ENCODE results near the gene KRT28.

Gene KRT28

DNA sequence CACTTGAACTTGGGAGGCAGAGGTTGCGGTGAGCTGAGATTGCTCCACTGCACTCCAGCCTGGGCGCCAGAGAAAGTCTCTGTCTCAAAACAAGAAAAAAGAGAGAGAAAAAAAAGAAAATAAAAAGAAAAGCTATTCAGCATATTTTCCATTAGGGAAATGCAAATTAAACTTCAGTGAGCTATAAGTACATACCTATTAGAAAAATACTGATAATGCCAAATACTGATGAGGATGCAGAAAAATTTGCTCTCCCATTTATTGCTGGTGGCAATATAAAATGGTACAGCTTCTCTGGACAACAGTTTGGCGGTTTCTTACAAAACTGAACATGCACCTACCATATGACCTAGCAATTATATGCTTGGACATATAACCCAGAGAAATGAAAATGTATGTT lies 12.9 kb upstream of the KRT28 start:
- DNase-seq (no peak), ATAC-seq (replicated peaks) (no peak)
- Mint-ChIP-seq H3K4me3 (no peak overlapping the region), H3K27me3 (peaks cover 48 to 61% of the 10 kb centered on the region in 2 donors), H3K9me3 (peaks cover 0 to 5% of the 10 kb centered on the region in 2 donors), H3K27ac (no peak overlapping the region), H3K4me1 (peaks cover 5 to 7% of the 10 kb centered on the region in 2 donors), H3K36me3 (peaks cover 12 to 18% of the 10 kb centered on the region in 2 donors)

DNA sequence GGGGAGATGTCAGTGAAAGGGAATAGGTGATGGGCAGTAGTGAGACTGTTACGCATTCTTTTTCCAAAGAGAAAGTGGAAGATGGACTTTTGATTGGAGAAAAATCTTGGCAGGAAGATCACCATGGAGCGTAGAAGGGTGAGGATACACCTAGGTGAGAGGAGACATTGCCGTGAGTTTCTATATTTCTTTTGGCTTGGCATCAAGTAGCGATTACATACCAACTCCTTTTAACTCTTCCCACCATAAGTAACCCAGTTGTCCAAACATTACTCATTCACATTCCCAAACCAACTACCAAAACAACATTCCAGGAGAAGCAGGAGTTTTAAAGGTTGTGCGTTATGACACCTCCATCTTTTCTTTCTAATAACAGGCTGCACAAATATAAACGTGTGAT lies 10.7 kb upstream of the KRT28 start:
- no peak for DNase-seq
- H3K27ac Mint-ChIP-seq, result no peak overlapping the region
- H3K4me3 Mint-ChIP-seq, result no peak overlapping the region
- H3K27me3 Mint-ChIP-seq, result peaks cover 64 to 82% of the 10 kb centered on the region in 2 donors
- H3K36me3 Mint-ChIP-seq, result peaks cover 3 to 5% of the 10 kb centered on the region in 2 donors
- H3K9me3 Mint-ChIP-seq, result peaks cover 0 to 3% of the 10 kb centered on the region in 2 donors
- H3K4me1 Mint-ChIP-seq, result no peaks in the 10 kb centered on the region
- no peak for ATAC-seq (replicated peaks)

DNA sequence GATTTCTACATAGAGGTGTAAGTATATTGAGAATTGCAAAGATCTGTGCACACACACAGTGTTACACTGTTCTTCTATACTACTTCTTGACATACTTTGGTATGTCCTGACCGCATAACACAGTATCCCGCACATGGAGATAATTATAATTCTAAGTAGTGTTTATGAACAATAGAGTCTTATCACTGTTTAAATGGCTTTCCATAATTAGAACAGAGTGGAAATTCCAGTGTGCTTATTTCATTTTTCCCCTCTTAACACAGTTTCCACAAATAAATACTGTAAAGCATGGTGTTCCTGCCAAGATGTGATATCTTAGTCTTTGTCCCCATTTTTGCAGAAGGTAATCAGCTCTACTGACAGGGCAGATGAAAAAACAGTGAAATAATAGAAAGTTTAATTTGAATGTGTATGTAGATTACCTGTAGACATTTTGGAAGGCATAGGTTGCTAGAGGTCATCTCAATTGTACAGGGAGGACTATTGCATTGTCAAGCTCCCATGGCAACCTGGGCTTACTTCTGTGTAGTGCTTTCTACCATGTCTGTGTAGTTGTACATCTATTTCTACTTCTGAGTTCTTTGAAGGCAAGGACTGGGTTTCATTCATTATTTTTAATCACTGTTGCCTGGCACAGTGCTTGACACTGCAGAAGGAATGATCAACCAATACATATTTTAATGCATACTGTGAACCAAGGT lies 10.1 kb upstream of the KRT28 start:
- DNase-seq, result no peak
- ATAC-seq (replicated peaks), result no peak
- Mint-ChIP-seq H3K9me3 (peaks cover 0 to 3% of the 10 kb centered on the region in 2 donors), H3K27ac (no peak overlapping the region), H3K4me3 (no peak overlapping the region), H3K27me3 (peaks cover 70 to 88% of the 10 kb centered on the region in 2 donors), H3K36me3 (peaks cover 3 to 5% of the 10 kb centered on the region in 2 donors), H3K4me1 (no peaks in the 10 kb centered on the region)

DNA sequence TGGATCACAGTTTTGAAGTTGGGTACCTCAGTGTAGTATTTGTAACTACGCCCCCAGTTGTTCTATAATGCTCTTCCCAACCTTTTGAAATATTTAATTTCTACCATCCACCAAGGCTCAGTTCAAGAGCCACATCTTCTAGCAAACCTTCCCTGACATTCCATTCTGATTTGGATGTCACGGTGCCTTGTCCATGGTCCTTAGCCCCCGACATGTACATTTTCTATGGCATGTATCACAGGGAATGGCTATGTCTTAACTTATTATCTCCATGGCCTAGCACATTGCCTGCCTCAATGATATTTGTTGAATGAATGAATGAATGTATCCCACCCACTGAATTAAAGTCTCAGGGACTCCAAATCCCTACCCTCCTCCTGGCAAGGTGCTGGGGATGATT lies 6.4 kb upstream of the KRT28 start:
- H3K27me3 Mint-ChIP-seq, result peaks cover 46 to 63% of the 10 kb centered on the region in 2 donors
- H3K36me3 Mint-ChIP-seq, result no peaks in the 10 kb centered on the region
- DNase-seq, result no peak
- no peak overlapping the region for H3K4me3 Mint-ChIP-seq
- ATAC-seq (replicated peaks), result no peak
- no peaks in the 10 kb centered on the region for H3K9me3 Mint-ChIP-seq
- peaks cover 0 to 2% of the 10 kb centered on the region in 2 donors for H3K4me1 Mint-ChIP-seq
- no peak overlapping the region for H3K27ac Mint-ChIP-seq

DNA sequence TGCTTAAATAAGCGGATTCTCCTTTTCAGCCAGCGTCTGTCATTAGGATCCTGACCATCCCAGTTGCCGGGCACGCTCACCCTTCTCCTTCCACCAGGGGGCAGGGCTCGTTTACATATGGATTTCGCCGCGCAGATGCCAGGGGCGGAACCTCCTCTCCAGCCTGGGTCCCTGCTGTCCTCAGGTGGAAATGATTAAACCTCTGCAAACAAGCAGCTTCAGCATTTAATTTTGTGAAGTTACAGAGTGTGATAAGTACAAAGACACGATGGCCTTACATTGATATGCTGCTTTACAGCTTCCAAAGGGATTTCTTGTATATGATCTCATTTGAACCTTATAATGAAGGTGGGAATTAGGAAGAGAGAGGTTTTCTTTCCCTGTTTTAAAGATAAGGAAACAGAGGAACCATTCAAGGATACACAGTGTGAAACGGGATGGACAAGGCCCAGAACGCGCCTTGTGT lies 3.9 kb upstream of the KRT28 start:
- no peaks in the 10 kb centered on the region for H3K9me3 Mint-ChIP-seq
- H3K27ac Mint-ChIP-seq, result no peak overlapping the region
- H3K36me3 Mint-ChIP-seq, result no peaks in the 10 kb centered on the region
- no peak overlapping the region for H3K4me3 Mint-ChIP-seq
- peaks cover 0 to 2% of the 10 kb centered on the region in 2 donors for H3K4me1 Mint-ChIP-seq
- H3K27me3 Mint-ChIP-seq, result peaks cover 36 to 45% of the 10 kb centered on the region in 2 donors
- ATAC-seq (replicated peaks) (peak; percentile 92 to 97), DNase-seq (peak; percentile 59)

DNA sequence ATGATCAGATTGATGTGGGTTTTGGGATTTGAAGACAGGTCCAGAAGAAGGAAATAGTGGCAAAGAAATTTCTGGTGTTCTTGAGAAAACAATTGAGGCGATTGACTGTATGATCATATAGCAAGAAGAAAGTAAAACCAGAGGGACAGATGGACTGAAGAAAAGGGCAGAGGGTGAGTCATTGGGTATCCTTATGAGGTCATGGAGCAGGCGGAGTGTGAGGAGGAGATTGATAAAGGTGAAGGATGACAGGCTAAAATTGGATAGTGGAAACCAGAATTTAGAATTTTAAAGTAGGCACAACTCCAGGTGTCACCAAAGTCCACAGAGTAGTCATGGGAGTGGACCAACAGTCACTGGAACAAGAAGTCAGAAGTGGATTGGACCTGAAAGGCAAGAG lies 1.4 kb upstream of the KRT28 start:
- Mint-ChIP-seq H3K4me1 (peaks cover 0 to 2% of the 10 kb centered on the region in 2 donors), H3K36me3 (no peaks in the 10 kb centered on the region), H3K9me3 (no peaks in the 10 kb centered on the region), H3K27me3 (peaks cover 26 to 27% of the 10 kb centered on the region in 2 donors), H3K27ac (no peak overlapping the region), H3K4me3 (no peak overlapping the region)
- ATAC-seq (replicated peaks), result no peak
- no peak for DNase-seq

DNA sequence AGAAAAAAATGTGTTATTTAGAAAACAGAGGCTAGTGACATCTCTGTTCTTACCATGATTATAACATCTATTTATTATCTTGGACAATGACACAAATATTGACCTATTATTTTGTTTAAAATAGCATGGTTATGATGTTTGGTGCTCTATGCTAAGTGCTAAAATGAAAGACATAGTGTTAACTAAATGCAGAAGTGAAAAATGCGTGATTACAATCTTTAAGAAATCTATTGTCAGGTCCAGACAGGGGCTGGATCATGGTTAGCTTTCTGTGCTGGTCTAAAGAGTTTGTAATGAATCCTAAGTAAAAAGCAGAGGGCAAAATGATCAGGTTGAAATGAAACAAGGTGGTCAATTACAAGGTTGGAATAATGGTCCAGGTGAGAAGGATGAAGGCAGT lies 622 bp upstream of the KRT28 start:
- H3K4me1 Mint-ChIP-seq, result peaks cover 0 to 2% of the 10 kb centered on the region in 2 donors
- peaks cover 28 to 30% of the 10 kb centered on the region in 2 donors for H3K27me3 Mint-ChIP-seq
- no peaks in the 10 kb centered on the region for H3K36me3 Mint-ChIP-seq
- H3K9me3 Mint-ChIP-seq, result no peaks in the 10 kb centered on the region
- no peak overlapping the region for H3K27ac Mint-ChIP-seq
- no peak overlapping the region for H3K4me3 Mint-ChIP-seq
- no peak for ATAC-seq (replicated peaks)
- DNase-seq, result no peak

DNA sequence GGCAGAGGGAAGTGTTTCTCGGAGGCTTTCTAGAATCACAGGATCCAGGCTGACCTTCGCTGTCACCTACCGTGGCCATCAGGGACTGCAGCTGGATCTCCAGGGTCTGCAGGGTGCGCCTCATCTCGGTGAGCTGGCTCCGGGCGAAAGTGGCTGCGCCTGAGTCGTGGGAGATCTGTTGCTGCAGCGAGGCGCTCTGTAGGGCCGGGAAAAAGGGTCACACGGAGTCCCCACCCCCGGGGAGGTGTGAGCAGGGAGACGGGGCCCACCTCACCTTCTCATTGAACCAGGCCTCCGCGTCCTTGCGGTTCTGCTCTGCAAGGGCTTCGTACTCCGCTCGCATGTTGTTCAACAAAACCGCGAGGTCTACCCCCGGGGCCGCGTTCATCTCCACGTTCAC lies 2.9 kb downstream of the KRT28 start:
- ATAC-seq (replicated peaks), result no peak
- Mint-ChIP-seq H3K36me3 (no peaks in the 10 kb centered on the region), H3K27ac (no peak overlapping the region), H3K9me3 (no peaks in the 10 kb centered on the region), H3K27me3 (peaks cover 36 to 37% of the 10 kb centered on the region in 2 donors), H3K4me3 (no peak overlapping the region), H3K4me1 (no peaks in the 10 kb centered on the region)
- no peak for DNase-seq

DNA sequence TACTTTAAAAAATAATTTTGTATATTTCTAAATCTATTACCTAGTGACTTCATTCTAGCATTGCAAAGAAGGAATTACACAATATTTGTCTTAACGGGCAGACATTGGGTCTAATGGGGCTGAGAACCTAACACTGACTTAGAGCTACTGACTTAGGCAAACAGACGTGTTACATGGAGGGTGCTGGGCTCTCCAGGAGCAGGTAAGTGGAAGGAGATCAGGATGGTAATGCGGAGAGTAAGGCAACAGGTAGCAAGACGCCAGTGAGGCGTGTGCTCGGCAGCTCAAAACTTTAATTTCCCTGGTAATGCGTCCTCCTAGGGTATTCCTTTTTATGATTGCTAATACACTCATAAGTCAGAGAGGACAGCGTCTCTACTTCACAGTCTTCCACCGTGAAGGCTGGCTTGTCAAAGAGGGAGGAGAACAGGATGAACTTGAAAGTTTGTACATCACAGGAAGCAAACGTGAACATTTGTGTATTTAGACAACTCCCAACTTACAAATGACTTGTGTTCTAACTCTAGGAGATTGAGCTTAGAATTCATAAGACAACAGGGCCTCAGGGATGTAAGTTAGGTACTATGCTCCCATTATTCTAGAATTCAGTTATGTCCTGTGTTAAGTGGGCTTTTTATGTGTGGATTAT lies 4.6 kb downstream of the KRT28 start:
- H3K27me3 Mint-ChIP-seq, result peaks cover 36 to 37% of the 10 kb centered on the region in 2 donors
- no peak overlapping the region for H3K4me3 Mint-ChIP-seq
- H3K36me3 Mint-ChIP-seq, result no peaks in the 10 kb centered on the region

DNA sequence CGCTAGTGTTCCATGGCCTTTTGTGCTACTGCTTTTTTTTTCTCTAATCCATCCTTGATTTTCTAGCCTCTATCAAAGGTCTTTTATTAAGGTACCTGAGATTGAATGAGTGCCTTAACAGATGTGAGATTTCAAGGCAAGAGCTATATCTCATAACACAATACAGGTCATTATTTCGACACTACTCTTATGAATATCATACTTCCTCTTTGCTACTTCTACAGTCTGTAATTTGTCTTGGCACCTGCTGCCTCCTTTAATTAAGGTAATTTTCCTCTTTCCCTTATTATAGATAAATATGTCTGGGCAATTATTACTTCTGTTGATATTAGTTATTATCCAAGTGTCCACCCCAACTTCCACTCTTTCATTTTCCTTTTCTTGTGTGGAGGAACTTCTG lies 5.3 kb downstream of the KRT28 start:
- no peak overlapping the region for H3K4me3 Mint-ChIP-seq
- no peaks in the 10 kb centered on the region for H3K4me1 Mint-ChIP-seq
- no peaks in the 10 kb centered on the region for H3K36me3 Mint-ChIP-seq

More for the DNA sequence above, 4.6 kb downstream of the KRT28 start:
- Mint-ChIP-seq H3K9me3 (no peaks in the 10 kb centered on the region), H3K27ac (no peak overlapping the region), H3K4me1 (no peaks in the 10 kb centered on the region)
- no peak for ATAC-seq (replicated peaks)
- DNase-seq, result no peak

DNA sequence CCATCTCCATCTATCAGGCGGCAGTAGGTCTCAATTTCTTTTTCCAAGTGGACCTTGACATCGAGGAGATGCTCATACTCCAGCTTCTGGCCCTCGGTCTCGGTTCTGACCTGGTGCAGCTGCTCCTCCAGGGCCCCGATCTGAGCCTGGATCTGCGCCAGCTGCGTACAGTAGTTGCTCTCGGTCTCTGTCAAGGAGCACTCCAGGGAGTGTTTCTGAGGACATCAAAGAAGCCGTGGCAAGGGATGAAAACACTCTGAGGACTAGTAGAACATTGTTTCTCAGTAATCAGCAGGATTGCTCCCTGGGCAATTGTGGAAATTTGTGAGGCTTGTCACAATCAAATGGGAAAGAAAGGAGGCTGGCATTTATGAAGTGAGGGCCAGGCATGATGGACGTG lies 5.9 kb downstream of the KRT28 start:
- peaks cover 33 to 36% of the 10 kb centered on the region in 2 donors for H3K27me3 Mint-ChIP-seq
- DNase-seq, result no peak
- no peak overlapping the region for H3K4me3 Mint-ChIP-seq
- no peaks in the 10 kb centered on the region for H3K9me3 Mint-ChIP-seq
- H3K27ac Mint-ChIP-seq, result no peak overlapping the region
- H3K4me1 Mint-ChIP-seq, result no peaks in the 10 kb centered on the region
- no peak for ATAC-seq (replicated peaks)
- no peaks in the 10 kb centered on the region for H3K36me3 Mint-ChIP-seq

More for the DNA sequence above, 5.3 kb downstream of the KRT28 start:
- no peaks in the 10 kb centered on the region for H3K9me3 Mint-ChIP-seq
- DNase-seq (no peak), ATAC-seq (replicated peaks) (peak in 1 of 2 donors; percentile 39)
- no peak overlapping the region for H3K27ac Mint-ChIP-seq
- peaks cover 35 to 36% of the 10 kb centered on the region in 2 donors for H3K27me3 Mint-ChIP-seq

DNA sequence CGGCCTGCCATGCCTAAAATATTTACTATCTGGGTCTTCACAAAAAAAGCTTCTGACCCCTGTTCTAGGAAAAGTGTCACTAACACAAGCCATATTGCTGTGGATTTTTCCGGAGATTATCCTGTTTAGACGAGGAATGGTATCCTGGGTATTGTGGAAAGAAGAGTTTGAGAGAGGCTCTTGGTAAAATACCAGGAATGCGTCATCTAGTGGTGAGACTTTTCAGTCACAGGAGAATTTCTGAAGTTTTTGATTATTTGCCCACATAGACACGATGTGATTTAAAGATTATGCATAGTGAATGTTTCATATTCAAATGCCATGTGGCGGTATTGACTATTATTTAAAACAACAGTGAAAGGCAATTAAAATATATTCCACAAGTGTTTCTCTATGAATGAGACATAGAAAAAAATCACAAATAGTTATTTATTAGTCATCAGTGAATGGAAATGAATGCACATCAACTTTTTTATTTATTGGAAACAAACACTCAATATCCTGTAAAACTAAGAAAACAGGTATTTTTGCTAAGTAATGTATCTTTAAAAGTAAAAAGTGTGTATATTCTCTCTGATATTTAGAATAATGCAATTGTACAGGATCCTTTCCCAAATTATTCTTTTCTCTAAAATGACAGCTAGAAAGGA lies 7.8 kb downstream of the KRT28 start:
- Mint-ChIP-seq H3K36me3 (no peaks in the 10 kb centered on the region), H3K4me3 (no peak overlapping the region), H3K9me3 (no peaks in the 10 kb centered on the region), H3K27ac (no peak overlapping the region), H3K4me1 (no peaks in the 10 kb centered on the region), H3K27me3 (peaks cover 36 to 40% of the 10 kb centered on the region in 2 donors)
- DNase-seq (no peak), ATAC-seq (replicated peaks) (no peak)

DNA sequence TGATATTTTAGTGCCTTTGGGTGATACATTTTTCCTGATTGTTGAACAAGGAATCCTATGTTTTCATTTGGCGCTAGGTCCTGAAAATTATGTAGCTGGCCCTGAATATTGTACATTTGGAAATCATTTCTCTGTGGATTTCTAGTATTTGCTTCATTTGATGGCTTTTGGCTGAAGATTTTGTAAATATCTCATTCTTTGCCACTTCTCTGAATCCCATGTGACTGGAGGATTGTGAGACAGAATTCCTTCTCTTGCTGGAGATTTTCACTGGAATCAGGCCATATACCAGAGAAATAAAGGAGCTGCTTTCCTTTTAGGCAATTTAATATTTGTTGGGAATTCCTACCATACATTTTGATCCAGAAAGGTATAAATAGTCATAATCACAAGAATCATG lies 8.6 kb downstream of the KRT28 start:
- peaks cover 28 to 33% of the 10 kb centered on the region in 2 donors for H3K27me3 Mint-ChIP-seq
- no peak overlapping the region for H3K27ac Mint-ChIP-seq
- H3K4me3 Mint-ChIP-seq, result no peak overlapping the region
- H3K4me1 Mint-ChIP-seq, result no peaks in the 10 kb centered on the region
- H3K9me3 Mint-ChIP-seq, result no peaks in the 10 kb centered on the region
- ATAC-seq (replicated peaks), result no peak
- H3K36me3 Mint-ChIP-seq, result no peaks in the 10 kb centered on the region
- DNase-seq, result no peak

DNA sequence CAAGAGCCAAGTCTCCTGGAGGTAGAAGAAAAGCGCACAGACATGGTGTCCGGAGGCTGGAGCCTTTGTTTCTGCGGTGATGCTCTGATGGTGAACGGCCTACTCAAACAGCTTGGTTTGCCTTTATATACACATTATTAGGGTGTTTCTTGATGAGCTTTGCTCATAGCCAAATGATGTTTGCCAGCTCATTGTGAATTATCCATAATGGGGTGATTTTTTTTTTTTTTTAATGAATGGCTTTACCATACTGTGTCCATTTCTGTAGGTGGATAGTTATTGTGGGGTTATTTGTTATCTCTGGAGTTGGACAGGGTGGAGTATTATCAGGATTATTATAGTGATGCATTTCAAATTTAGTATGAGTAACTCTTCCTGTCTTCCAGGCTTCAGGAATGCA lies 17.3 kb downstream of the KRT28 start, which contains the start of gene KRT27:
KRT27 (minus strand) TSS at position 101 of the 400 bp plus-strand sequence; CDS start at position 44, 57 bp downstream.
- H3K27me3 Mint-ChIP-seq, result peaks cover 41 to 48% of the 10 kb centered on the region in 2 donors
- H3K36me3 Mint-ChIP-seq, result no peaks in the 10 kb centered on the region
- H3K9me3 Mint-ChIP-seq, result no peaks in the 10 kb centered on the region
- H3K4me3 Mint-ChIP-seq, result no peak within 1 kb of the TSS
- no peak for DNase-seq
- H3K4me1 Mint-ChIP-seq, result peaks cover 0 to 1% of the 10 kb centered on the region in 2 donors
- ATAC-seq (replicated peaks), result no peak
- H3K27ac Mint-ChIP-seq, result no peak within 1 kb of the TSS
